Stimulated activated CD8-positive, alpha-beta memory T cell treated with anti-CD3 and anti-CD28 coated beads, Interleukin-7, amount 100 ng/mL, for 24 hours (primary cell): ENCODE results near the gene LRRC42.
"Not testable (repeated sequence)": the region's sequence is repeated elsewhere in the genome, so short reads cannot be mapped to it uniquely, and the experiment has no call there.

Experiments
- DNase-seq: peaks from one replicate; pipeline ENCODE4 v3.0.0-alpha.2; 2020; ENCODE audit warnings: low read depth

The LRRC42 gene

DNA sequence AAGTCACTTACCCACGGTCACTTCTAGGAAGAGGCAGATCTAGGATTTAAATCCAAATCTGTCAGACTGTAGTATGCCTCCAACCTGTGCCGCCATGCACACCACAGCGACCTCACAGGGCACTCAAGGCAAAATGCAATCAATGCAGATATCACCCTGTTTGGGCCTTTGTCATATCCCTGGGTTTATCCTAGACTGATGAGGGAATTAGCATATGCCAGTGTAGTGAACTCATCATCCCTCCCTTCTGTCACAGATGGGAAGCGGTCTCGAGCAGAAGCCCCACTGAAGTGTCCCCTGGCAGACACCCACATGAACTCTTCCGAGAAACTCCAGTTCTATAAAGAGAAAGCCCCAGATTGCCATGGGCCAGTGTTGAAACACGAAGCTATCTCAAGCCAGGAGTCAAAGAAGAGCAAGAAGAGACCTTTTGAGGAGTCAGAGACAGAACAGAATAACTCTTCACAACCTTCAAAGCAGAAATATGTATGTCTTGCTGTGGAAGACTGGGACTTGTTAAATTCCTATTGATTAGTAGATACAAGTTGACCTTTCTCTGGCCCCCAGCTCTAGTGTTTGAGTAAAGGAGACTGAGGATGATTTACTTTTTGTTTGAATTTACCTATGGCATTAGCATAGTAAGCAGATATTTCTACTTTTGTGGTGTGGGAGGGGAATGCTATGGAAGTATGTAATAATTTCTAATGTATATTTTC lies 21.4 kb downstream of the LRRC42 start:
- no peak for DNase-seq

DNA sequence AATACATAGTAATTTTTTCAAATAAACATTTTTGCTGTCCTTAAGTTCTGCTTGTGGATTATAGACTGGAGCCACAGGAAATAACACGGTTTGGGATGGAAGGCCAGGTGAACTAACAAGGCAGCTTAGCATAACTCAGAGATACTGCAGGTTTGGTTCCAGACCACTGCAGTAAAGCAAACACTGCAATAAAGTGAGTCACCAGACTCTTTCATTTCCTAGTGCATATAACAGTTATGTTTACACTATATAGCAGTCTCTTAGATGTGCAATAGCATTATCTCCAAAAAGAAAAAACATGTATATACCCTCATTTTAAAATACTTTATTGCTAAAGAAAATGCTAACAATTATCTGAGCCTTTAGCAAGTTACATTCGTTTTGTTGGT lies 22.0 kb downstream of the LRRC42 start:
- no peak for DNase-seq

DNA sequence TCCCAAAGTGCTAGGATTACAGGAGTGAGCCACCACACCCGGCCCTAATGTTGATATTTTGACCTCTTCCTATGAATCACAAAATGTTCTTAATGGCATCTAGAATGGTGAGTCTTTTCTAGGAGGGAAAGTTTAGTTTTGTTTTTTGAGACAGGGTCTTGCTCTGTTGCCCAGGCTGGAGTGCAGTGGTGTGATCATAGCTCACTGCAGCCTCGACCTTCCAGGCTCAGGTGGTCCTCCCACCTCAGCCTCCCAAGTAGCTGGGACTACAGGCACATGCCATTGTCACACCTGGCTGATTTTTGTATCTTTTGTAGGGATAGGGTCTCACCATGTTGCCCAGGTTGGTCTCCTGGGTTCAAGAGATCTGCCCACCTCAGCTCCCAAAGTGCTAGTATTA lies 23.2 kb downstream of the LRRC42 start:
- not testable (repeated sequence) for DNase-seq

DNA sequence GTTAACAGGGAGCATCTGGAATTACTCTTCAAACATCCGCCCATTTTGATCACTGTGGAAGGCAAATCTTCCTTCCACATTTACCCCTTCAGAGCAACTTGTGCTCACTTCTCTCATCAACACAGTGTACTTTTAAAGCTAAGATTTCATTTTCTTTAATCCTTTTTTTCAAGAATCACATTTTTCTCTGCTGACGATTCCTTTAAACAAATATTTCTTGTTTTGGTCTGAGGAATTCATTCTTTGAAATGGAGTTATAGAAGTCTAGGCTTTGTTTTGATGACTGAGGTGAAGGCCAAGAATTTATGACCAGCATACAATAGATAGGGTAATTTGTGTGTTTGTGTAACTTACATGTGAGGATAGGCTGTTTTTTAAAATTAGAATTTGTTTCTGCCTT lies 25.6 kb downstream of the LRRC42 start:
- DNase-seq = no peak

DNA sequence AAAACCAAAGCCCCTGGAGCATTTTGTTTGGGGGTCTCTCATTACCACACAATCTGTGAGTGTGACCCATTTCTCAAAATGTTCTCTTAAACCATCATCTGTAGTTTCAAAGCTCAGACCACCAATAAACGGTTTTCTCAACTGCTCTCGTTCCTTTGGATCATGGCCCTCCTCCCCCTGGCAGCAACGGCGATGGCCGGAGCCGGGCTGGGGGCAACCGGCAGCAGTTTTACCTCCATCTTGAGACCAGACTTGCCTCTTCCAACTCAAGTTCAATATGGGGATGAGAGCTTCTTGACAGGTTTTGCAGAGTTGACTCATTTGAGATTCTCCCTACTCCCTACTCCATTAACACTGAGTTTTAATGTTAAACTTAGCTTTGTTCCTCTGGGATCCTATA lies 29.7 kb downstream of the LRRC42 start:
- no peak for DNase-seq

DNA sequence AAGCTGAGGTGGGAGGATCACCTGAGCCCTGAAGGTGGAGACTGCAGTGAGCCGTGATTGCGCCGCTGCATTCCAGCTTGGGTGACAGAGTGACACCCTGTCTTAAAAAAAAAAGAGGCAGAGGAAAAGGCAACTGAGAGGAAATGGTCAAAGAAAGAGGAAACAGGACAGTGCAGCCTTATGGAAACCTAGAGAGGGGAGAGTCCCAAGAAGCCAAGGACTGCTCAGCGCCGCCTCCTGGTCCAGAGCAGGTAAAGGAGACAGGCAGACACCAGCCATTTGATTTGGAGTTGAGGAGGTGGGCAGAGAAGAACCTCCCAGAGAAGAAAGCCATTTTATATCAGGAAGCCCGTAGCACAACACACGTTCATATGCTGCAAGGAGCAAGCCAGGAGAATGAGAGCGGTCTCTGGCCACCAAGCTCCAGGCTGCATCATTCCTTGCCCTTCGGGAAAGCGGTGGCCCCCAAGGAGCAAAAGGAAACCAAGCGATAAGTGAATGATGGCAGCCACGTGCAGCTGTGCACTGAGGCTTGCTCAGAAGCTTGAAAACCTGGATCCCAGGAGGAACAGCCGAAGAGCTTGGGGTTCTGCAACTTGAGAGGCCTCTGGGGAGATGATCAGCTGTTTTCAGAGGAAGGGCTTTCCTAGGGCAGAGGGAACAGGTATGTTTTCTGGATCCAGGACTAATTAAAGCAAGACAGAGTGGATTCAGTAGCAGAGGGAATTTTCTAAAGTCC lies 33.7 kb downstream of the LRRC42 start:
- no peak for DNase-seq

DNA sequence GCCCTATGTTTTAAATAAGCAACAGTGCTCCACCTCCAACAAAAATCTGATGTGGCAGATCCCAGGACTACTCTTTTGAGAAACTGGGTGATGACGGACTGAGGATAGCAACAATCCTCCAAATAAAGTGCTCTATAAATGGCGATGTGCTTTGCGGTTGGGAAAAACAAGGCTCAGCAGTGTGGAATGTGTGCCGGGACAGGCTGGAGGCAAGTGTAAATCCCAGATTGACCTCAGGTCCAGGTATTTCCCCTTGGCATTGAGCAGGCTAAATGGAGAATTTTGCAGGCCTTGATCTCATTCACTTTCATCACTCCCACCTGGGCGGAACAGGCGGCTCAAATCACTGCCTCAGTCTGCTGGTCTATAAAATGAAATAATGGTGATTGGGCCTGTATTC lies 35.1 kb downstream of the LRRC42 start:
- DNase-seq = no peak

DNA sequence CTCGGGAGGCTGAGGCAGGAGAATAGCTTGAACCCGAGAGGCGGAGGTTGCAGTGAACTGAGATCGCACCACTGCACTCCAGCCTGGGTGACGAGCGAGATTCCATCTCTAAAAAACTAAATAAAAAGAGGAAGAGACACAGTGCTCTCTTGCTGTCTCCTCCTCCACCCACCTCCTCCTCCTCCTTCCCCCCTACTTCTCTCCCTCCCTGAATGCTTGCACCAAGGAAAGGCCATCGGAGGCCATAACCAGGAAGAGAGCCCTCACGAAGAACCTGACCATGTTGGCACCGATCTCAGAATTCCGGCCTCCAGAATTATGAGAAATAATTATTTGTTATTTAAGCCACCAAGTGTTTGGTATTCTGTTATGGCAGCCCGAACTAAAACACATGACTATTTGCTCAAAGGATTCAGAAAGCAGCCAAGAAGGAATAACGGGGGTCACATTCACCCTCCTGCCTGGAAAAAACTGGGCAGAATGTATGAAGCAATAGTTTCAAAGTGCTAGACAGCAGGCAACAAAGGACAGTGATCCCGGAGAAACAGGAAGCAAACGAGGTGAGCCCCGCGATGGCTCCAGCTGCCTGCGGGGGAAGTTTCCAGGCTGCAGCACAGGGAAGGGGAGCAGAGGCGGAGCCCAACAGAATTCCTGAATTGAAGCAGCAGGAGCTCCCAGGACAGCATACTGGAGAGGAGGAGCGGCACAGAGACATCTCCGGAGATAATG lies 36.0 kb downstream of the LRRC42 start:
- no peak for DNase-seq

DNA sequence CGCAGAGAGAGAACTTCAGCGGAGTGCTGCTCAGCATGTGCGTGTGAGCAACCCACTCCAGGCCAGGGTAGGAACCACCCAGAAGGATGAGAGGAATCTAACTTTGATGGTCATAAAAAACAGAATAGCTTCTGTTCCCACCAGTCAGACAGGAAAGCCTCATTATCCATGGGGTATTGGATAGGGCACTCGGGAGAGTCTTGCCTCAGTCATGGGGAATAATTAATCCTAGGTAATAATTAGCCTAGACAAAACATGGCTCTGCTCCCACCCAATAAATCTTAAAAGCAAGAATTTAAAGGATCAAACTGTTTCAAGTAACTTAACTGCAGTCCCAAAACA lies 36.6 kb downstream of the LRRC42 start:
- no peak for DNase-seq

DNA sequence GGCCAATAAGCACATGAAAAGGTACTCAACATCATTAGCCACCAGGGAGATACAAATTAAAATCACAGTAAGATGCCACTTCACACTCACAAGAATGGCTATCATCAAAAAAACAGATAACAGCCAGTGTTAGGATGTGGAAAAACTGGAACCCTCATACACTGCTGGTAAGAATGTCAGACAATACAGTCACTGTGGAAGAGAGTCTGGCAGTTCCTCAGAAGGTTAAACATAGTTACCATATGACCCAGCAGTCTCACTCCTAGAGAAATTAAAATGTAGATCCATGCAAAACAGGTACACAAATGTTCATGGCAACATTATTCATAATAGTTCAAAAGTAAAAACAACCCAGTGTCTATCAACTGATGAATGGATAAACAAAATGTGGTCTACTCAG lies 38.6 kb downstream of the LRRC42 start:
- DNase-seq = no peak

DNA sequence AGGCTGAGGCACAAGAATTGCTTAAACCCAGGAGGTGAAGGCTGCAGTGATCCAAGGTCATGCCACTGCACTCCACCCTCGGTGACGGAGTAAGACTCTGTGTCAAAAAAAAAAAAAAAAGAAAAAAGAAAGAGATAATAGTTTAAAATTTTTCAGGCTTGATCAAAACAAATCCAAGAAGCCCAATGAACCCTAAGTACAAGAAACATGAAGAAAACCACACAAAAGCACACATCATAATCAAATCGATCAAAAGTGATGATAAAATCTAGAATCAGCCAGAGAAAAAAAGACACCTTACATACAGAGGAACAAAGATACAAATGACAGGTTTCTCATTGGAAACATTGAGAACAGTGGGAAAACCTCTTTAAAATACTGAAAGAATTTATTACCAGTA lies 40.3 kb downstream of the LRRC42 start:
- no peak for DNase-seq

DNA sequence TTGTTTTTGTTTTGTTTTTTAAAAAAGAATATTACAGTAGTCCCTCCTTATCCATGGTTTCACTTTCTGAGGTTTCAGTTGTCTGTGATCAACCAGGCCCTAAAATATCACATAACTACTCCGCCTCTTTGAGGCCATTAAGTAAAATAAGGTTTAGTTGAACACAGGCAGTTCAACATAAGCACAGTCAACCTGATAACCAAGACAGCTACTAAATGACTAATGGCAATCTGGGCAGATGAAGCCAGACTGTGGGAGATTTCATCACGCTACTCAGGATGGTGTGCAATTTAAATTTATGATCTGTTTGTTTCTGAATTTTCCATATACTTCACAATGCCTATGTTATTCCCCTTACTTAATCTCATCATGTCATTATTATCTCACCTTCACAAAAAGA lies 41.7 kb downstream of the LRRC42 start:
- no peak for DNase-seq

DNA sequence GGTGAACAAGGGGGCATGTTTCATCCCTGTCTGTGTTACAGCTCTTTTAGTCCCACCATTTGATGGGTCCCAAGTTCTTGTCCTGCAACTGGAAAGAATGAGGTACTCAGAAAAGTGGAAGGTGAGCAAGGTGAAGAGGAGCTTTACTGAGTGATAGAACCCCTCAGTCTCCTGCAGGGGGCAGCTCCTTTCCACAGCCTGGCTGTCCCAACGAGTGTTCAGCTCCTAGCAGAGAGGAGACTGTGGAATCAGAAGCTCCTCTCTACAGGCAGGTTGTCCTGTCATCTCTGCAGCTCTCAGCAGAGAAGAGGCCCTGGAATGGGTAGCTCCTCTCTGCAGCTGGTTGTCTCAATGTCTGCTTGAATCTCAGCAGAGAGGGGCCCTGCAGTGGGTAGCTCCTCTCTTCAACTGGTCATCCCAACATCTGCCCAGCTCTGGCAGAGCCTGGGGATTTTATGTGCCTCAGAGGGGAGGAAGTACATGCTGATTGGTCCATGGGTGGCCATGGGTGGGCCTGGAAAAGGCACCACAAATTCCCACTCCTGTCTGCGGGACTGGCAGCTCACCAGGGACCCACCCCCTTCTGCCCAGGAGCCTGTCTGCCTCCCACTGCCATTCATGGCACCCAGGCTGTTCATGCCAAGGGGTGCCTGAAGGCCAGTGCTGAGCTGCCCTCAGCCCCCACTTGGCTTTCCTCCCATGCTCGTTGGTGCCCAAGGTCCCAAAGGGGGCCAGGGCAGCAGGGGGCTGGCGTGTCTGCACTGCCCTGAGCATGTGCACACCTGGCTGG lies 46.1 kb downstream of the LRRC42 start:
- DNase-seq = no peak

DNA sequence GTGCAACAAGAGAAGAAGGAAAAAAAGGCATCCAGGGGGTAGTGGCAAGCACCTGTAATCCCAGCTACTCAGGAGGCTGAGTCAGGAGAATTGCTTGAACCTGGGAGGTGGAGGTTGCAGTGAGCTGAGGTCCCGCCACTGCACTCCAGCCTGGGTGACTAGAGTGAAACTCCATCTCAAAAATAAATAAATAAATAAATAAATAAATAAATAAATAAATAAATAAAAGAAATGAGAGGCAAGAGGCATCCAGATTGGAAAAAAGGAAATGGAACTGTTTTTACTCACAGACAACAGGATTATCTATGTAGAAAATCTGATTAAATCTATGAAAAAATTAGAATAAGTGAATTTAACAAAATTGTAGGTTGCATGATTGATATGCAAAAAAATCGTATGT lies 48.4 kb downstream of the LRRC42 start:
- DNase-seq = not testable (repeated sequence)

DNA sequence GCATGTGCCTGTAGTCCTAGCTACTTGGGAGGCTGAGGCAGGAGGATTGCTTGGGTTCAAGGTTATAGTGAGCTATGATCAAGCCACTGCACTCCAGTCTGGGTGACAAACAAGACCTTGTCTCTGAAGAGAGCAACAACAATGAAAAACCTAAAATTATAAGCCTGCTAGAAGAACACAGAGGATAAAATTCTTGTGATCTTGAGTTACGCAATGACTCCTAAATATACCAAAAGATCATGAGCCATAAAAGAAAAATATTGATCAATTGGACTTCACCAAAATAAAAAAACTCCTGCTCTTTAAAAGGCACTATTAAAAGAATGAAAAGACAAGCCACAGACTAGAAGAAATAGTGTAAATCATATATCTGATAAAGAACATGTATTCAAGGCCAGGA lies 49.5 kb downstream of the LRRC42 start:
- DNase-seq = no peak

DNA sequence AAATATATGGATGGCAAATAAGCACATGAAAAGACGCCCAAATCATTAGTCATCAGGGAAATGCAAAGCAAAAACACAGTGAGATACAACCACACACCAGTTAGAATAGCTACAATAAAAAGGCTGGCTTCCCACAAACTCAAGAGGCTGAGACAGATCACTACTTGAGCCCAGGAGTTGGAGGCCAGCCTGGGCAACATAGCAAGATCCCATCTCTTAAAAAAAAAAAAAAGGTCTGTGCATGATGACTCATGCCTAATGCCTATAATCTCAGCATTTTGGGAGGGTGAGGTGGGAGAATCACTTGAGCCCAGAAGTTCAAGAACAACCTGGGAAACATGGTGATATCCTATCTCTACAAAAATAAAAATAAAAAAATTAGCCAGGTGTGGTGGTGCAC lies 52.1 kb downstream of the LRRC42 start:
- DNase-seq = no peak

DNA sequence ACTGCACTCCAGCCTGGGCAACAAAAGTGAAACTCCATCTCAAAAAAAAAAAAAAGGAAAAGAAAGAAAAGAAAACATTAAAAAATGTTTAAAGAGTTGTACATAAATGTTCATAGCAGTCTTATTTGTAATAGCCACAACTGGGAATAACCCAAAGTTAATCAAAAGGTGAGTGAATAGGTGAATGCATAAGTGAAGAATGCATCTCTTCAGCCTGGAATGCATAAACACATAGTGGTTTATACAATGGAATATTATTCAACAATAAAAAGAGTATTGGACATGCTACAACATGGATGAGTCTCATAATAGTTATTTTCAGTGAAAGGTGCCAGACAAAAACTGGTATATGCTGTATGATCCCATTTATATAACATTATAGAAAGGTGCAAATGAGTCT lies 53.8 kb downstream of the LRRC42 start:
- no peak for DNase-seq

DNA sequence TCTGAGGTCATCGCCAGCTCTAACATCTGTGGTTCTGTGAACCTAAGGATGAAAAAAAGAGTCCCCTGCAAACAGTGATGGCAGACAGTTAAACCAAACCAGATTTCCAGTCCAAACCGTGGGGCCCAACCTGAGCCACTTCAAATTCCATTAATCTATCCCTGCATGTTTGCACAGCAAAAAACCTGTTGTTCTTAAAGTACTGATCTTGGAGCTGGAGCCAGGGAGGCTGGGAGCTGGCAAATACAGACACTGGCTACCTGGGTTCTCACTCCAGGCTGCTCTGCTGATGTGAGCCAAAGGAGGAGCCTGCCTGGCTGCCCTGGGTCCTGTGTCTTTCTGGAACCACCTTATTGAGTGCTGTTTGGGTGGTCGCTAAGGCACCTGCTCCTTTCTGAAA lies 55.4 kb downstream of the LRRC42 start:
- DNase-seq = no peak

DNA sequence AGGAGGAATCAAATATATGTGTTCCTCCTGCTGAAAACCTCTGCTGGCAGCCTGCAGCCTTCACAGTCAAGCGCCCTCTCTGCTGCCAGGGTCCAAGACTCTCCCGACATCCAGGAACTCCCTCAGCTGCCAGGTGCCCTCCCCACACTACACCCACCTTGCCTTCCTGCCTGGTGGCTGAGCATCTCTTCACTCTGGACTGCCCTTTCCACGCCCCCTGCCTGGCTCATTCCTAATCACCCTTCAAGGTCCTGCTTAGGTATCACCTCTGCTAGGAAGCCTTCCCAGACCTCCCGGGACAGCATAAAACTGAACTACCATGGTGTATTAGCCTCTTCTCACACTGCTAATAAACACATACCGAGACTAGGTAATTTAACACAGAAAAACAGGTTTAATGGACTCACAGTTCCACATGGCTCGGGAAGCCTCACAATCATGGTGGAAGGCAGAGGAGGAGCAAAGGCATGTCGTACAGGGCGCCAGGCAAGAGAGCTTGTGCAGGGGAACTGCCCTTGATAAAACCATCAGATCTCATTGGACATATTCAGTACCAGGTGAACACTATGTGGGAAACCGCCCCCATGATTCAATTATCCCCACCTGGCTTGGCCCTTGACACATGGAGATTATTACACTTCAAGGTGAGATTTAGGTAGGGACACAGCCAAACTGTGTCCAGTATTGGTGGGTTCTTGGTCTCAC lies 56.5 kb downstream of the LRRC42 start:
- DNase-seq = no peak

DNA sequence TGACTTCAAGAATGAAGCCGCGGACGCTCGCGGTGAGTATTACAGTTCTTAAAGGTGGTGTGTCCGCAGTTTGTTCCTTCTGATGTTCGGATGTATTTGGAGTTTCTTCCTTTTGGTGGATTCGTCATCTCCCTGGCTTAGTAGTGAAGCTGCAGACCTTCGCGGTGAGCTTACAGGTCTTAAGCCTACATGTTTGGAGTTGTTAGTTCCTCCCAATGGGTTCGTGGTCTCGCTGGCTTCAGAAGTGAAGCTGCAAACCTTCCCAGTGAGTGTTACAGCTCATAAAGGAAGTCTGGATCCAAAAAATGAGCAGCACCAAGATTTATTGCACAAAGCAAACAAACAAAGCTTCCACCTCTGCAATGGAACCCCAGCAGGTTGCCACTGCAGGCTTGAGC lies 57.1 kb downstream of the LRRC42 start:
- DNase-seq = no peak

DNA sequence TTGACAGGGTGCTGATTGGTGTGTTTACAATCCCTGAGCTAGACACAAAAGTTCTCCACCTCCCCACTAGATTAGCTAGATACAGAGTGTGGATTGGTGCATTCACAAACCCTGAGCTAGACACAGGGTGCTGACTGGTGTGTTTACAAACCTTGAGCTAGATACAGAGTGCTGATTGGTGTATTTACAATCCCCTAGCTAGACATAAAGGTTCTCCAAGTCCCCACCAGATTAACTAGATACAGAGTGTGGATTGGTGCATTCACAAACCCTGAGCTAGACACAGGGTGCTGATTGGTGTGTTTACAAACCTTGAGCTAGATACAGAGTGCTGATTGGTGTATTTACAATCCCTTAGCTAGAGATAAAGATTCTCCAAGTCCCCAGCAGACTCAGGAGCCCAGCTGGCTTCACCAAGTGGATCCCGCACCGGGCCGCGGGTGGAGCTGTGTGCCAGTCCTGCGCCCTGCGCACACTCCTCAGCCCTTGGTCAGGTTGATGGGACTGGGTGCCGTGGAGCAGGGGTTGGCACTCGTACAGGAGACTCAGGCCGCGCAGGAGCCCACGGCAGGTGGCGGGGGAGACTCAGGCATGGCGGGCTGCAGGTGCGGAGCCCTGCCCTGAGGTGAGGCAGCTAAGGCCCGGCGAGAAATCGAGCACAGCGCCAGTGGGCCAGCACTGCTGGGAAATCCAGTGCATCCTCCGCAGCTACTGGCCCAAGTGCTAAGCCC lies 57.8 kb downstream of the LRRC42 start:
- not testable (repeated sequence) for DNase-seq
